Renal pelvis (tissue), 12 donors: ENCODE results near the gene PUS10. TPM values are rescaled to one million over a fixed set of nuclear protein-coding genes. Genes with fewer than 3 reads are reported as not detected.
"Not testable (repeated sequence)": the region's sequence is repeated elsewhere in the genome, so short reads cannot be mapped to it uniquely, and the experiment has no call there.

Experiments
- DNase-seq: peaks from one replicate; pipeline ENCODE4 v3.0.0-alpha.2; 2013
- long read RNA-seq, 16 experiments: transcript quantifications; one replicate each; lab custom pipeline, GENCODE V29; 2026
- polyA plus RNA-seq, 3 donors: library from polyadenylated mRNA; unstranded; fragments of 120-200 nt; gene quantifications; one replicate each; pipeline ENCODE4 v1.2.1, GENCODE V29; 2013; ENCODE audit not compliant: insufficient read length in 3 of 3

The PUS10 gene, protein sequence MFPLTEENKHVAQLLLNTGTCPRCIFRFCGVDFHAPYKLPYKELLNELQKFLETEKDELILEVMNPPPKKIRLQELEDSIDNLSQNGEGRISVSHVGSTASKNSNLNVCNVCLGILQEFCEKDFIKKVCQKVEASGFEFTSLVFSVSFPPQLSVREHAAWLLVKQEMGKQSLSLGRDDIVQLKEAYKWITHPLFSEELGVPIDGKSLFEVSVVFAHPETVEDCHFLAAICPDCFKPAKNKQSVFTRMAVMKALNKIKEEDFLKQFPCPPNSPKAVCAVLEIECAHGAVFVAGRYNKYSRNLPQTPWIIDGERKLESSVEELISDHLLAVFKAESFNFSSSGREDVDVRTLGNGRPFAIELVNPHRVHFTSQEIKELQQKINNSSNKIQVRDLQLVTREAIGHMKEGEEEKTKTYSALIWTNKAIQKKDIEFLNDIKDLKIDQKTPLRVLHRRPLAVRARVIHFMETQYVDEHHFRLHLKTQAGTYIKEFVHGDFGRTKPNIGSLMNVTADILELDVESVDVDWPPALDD
- polyA plus RNA-seq, result 10 to 100 TPM in 2 of 3 donors, 1 to 10 TPM in 1; 7.8 to 11.8 (median 11.4) TPM
- long read RNA-seq, donor 1, result 0 reads
- long read RNA-seq, donor 2, partial matches to known transcripts, result 0 of 1 reads
- long read RNA-seq, donor 2, other reads (novel, unspliced or antisense), result 0 of 1 reads
- long read RNA-seq, donor 3, partial matches to known transcripts, result 6 of 18 reads
- long read RNA-seq, donor 3, other reads (novel, unspliced or antisense), result 12 of 18 reads
- long read RNA-seq, donor 4, partial matches to known transcripts, result 10 of 16 reads
- long read RNA-seq, donor 4, other reads (novel, unspliced or antisense), result 5 of 16 reads
- long read RNA-seq, donor 5, result 0 reads
- long read RNA-seq, donor 6, result 0 reads
- long read RNA-seq, donor 7, partial matches to known transcripts, result 0 of 2 reads
- long read RNA-seq, donor 7, other reads (novel, unspliced or antisense), result 0 of 2 reads
- long read RNA-seq, donor 8, result 0 reads
- long read RNA-seq, donor 9, partial matches to known transcripts, result 0 of 1 reads
- long read RNA-seq, donor 9, other reads (novel, unspliced or antisense), result 0 of 1 reads
- long read RNA-seq, donor 10, partial matches to known transcripts, result 0 of 3 reads
- long read RNA-seq, donor 10, other reads (novel, unspliced or antisense), result 0 of 3 reads
- long read RNA-seq, donor 11, result 0 reads
- long read RNA-seq, donor 12, partial matches to known transcripts, result 0 of 4 reads
- long read RNA-seq, donor 12, other reads (novel, unspliced or antisense), result 0 of 4 reads
- long read RNA-seq, donor 13, partial matches to known transcripts, result 0 of 2 reads
- long read RNA-seq, donor 13, other reads (novel, unspliced or antisense), result 0 of 2 reads
- long read RNA-seq, donor 14, result 0 reads
- long read RNA-seq, donor 15, result 0 reads
- long read RNA-seq, donor 16, result 0 reads

DNA sequence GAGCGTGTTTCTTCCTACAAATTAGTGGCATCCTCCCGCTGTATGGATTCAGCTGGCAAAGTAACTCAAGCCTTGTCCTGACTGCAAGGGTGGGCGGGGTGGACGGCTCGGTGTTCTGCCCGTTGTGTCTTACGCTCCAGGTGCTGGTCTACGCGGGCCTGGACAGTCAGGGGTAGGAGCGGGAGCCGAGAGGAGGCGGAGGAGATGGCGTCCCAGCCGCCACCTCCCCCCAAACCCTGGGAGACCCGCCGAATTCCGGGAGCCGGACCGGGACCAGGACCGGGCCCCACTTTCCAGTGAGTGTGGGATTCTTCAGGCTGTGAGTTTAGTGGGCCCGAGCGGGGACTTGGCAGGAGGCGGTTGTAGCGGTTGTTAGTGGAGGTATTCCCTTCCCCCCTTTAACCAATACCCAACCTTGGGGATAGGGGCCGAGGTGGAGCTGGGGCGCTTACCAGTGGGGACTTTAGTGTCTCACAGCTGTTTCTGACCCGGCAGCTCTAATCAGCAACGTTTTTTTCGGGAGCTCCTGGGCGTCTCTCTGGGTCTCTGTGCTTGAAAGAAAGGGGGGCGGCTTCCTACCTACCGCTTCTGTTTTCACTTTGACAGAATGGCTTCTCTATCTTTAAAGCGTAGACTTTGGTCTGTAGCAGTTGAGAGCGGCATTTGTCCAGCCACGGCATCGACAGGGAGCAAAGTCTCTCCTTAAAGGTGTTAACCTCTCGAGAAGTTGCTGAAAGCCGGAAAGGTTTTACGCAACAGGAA, at the start of gene PUS10, which contains the start of gene PEX13:
Gene PUS10 (minus strand): TSS at position 700 of the 762 bp plus-strand sequence. CDS start 6,365 bp downstream, outside the sequence.
Gene PEX13 (plus strand): TSS at position 165 of the 762 bp plus-strand sequence. CDS start 40 bp downstream, at position 205.
- DNase-seq, result peak; percentile 79

DNA sequence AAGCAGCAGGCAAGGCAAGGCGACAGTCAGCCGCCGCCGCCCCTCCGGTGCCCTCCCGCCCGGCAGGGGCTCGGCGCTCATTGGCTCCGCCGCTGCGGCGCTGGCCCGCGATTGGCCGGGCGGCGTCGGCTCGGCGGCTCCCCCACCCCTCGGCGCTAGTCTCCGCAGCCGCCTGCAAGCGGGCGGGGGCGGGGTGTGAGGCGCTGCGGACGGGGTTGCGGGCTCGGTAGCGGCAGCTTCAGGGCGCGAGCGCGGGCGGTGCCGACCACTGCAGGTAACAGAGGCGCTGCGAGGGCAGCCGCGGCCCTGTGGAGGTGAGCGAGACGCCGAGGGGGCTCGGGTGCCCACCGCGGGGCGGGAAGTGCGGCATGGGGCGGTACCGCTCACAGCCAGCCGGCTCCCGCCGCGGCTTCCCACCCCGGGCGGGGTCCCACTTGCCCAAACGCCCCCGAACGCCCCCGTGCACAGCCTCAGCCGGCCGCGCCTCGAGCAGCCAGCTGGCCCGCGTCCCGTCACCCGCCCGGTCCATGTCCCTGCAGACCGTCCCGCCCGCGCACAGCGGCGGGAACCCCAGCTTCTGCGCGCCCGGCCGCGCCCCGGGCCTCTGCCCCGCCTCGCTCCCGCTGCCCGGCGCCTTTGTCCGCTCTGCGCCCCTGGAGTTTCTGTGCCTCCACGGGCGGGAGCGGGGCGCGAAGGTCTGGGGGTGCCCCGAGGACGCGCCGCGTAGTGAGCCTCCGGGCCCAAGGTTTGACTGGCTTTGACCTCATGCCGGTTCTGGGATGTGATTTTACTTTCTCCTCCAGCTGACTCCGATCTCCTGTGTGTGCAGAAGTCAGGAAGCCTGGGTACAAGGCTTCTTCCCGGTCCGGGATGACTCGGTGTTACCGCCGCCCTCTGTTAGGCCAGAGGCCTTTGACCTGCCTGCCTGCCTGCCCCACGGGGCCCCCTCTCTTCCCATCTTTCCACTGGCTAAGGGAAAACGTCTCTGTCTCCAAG, 48.0 kb upstream of the PUS10 start, which contains the start of gene SANBR:
Gene SANBR (plus strand): TSS at position 158 of the 996 bp plus-strand sequence. CDS start 4,480 bp downstream, outside the sequence.
- peak; percentile 89 for DNase-seq

DNA sequence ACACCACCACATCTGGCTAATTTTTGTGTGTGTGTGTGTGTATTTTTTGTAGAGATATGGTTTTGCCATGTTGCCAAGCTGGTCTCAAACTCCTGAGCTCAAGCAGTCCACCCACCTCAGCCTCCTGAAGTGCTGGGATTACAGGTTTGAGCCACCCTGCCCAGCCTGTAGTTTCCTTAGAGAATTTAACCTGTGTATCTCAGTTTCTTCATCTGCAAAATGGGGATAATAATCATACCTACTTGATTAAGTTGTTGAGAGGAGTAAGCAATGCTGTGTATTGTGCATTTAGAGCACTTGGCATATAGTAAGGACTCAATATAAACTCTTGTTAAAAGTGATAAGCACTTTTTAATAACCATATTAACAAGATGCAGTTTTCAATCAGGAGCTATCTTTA, 41.3 kb upstream of the PUS10 start:
- DNase-seq, result no peak

DNA sequence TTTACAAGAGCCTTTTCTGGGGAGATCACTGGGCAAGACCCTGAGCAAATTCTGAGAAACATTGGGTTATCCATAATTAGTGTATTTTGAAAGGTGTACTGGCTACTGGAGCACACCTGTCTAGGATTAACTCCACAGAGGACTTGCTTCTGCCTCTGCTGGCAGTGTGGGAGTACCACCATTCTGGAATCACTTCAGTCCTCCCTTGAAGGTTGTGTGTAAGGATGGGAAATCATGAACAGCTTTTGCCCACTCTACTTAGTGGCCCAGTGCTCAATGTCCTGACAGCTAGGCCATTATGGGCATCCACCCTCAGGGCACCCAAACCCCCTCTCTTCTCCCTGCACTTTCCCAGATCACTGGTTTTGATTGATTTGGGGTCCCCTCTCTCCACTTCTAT, 39.5 kb upstream of the PUS10 start:
- DNase-seq, result no peak

DNA sequence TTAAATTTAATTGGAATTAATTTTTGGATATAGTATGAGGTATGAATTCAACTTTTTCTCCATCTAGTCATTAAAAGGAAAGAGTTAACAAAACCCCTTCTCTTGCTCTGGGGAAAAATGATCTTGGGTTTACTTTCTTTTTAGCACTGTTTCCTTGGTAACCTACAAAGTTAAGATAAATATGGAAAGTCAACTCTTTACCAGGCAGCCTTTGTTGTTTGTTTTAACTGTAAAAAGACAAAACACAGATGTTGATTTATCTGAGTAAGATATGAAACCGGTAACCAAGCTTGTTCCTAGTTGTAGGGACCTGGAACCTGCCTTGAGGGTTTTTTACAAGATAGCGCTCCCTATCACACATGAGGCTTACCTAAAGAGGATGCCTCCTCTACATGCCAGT, 37.5 kb upstream of the PUS10 start:
- no peak for DNase-seq

DNA sequence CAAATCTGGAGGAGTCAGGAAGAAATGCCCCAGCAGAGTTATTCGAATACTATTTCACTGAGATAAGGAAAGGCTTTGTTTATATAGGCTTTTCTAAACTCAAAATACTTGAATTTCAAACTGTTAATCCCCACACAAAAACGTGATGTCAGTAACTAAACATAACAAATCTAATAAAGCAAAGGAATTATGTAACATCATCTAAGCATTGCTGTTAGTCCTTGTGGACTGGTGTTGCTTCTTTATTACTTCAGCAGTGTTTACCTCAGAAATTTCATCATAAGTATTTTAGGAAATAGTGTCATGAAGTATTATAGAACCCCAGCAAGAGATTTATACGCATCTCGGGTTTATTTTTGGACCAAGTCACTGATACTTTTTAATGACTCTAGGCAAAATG, 27.9 kb upstream of the PUS10 start:
- no peak for DNase-seq

DNA sequence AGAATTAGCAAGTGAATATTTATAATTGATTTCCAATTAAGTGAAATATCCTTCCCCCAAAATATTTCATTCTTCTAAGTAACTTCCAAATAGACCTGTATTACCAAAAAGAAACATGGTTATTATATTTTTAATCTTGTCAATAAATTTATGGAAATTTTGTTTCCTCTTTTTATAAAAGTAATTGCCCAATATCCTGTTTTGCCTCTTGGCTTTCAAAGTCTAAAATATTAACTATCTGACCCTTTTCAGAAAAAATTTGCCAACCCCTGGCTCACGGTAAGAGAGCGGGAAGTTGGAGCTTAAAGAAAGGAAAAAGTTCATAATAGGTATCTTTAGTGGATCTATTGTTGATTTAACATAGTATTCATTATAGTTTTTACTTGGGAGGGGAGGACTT, 27.2 kb upstream of the PUS10 start:
- DNase-seq, result no peak

DNA sequence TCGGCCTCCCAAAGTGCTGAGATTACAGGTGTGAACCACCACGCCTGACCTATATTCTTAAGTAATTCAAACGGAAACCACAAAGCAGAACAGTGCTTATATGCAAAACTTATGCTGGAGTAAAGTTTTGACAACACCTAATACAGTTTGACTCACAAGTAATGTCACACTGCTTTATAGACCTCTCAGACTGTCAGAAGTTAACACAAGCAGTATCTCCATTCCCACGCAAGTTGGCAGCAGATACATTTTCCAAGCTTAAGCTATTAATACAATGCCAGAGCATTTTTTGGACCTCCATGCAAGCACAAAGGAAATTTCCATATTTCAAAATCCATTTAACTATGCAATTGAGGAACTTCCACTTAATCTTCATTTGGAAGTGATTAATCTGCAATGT, 26.6 kb upstream of the PUS10 start:
- no peak for DNase-seq

DNA sequence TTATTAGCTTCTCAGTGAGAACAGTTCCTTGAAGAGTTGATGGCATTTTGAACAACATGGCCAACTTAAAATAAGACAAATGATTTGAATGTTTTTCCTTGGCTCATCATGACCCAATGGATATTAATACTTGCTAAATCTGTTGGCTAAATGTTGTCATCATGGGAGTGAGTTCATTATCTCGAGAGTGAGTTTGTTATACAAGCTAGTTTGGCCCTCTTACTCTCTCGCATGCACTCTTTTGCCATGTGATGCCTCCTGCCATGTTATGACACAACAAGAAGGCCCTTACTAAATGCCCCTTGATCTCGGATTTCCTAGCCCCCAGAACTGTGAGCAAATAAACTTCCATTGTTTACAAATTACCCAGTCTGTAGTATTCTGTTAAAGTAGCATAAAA, 24.8 kb upstream of the PUS10 start:
- DNase-seq, result no peak

DNA sequence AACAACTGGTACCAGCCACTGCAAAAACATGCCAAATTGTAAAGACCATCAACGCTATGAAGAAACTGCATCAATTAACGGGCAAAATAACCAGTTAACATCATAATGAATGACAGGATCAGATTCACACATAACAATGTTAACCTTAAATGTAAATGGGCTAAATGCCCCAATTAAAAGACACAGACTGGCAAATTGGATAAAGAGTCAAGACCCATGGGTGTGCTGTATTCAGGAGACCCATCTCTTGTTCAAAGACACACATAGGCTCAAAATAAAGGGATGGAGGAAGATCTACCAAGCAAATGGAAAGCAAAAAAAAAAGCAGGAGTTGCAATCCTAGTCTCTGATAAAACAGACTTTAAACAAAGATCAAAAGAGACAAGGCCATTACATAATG, 18.6 kb upstream of the PUS10 start:
- not testable (repeated sequence) for DNase-seq

DNA sequence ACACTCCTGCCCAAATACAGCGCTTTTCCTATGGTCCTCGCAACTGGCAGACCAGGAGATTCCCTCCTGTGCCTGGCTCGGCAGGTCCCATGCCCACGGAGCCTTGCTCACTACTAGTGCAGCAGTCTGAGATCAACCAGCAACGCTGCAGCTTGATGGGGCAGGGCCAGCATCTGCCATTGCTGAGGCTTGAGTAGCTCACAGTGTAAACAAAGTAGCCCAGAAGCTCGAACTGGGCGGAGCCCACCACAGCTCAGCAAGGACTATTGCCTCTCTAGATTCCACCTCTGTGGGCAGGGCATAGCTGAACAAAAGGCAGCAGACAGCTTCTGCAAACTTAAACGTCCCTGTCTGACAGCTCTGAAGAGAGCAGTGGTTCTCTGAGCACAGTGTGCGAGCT, 16.5 kb upstream of the PUS10 start:
- not testable (repeated sequence) for DNase-seq

DNA sequence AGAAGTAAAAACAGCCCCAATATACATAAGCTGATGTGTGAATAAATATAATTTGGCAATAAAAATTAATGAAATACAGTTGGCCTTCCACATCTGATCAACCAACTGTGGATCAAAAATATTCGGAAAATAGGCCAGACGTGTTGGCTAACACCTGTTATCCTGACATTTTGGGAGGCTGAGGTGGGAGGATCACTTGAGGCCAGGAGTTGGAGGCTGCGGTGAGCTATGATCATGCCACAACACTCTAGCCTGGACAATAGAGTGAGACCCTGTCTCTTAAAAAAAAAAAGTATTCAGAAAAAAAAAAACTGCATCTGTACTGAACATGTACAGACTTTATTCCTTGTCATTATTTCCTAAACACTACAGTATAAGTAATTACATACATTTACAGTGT, 11.5 kb upstream of the PUS10 start:
- no peak for DNase-seq

DNA sequence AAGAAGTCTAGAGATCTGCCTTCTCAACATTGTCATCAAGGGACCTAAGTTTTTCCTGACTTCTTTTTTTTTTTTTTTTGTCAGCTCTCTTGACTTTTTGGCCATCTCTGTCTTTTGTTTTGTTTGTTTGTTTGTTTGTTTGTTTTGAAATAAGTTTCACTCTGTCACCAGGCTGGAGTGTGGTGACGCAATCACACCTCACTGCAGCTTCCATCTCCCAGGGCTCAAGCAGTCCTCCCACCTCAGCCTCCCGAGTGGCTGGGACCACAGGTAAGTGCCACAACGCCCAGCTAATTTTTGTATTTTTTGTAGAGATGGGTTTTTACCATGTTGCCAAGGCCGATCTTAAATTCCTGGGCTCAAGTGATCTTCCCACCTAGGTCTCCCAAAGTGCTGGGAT, 5.6 kb upstream of the PUS10 start:
- DNase-seq, result no peak

DNA sequence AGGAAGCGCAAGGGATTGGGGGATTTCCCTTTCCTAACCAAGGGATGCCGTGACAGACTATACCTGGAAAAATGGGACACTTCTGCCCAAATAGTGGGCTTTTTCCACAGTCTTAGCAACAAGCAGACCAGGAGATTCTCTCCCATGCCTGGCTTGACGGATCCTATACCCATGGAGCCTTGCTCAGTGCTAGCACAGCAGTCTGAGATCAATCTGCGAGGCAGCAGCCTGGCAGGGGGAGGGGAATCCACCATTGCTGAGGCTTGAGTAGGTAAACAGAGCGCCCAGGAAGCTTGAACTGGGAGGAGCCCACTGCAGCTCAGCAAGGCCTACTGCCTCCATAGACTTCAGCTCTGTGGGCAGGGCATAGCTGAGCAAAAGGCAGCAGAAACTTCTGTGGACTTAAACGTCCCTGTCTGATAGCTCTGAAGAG, 3.2 kb upstream of the PUS10 start:
- no peak for DNase-seq

DNA sequence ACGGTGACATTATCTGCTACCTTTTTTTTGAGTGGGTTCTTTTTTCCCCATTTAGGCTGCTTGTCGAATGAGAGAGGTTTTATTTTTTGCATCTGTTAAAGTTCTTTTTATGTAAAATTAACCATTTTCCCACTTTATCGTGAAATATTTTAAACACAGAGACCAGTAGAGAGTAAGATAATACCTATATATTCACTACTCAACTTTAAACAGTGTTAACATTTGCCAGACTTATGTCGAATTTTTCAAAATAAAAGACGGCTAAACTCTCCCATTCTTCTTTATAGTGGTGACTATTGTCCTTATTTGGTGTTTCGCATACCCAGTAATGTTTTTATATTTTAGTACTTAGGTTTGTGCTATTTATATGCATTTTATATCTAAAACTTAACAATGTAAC, 743 bp upstream of the PUS10 start:
- DNase-seq, result no peak

DNA sequence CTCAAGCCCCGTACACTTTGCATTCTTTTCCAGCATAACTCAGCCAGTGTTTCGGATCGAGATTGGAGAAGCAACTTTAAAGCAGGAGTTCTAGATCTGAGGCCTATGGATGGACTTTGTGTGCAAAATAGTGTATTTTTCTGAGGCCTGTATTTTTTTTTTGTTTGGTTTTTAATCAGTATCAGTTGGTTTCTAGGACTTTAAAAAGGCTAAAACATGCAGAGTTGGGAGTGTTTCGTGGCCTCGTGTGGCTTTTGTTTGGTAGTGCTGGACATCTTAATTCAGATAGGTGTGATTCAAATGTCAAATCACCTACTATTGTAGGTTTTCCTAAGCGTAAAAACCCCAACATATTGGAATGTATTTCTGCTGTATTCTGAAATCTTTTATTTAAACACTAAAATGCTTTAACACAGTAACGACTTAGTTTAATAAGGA, 282 bp upstream of the PUS10 start:
- no peak for DNase-seq

DNA sequence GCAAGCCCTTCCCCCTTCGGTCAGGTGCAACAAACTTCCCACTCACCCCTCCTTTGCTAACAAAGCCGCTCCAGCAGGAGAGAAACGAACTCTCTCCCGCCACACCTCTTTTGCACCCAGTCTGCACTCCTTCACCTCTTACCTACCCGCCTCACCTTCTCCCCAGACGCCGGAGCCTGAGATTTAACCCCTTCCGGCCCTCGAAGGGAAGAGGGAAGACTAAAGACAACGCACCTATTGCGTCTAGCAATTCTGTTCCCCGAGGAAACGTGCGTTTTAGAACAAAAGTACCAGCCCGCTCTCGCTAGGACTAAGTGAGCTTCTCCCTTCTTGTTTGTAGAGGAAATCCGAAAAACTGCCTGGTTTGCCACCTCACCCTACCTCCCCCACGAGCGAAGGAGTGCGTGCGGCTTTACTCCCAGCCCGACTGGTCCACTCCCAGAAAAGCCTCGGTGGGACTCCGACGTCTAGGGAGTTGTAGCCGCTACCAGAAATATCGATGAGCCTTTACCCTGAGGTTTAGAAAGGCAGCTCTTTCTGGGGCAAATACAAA, 976 bp downstream of the PUS10 start:
- DNase-seq, result peak; percentile 81

DNA sequence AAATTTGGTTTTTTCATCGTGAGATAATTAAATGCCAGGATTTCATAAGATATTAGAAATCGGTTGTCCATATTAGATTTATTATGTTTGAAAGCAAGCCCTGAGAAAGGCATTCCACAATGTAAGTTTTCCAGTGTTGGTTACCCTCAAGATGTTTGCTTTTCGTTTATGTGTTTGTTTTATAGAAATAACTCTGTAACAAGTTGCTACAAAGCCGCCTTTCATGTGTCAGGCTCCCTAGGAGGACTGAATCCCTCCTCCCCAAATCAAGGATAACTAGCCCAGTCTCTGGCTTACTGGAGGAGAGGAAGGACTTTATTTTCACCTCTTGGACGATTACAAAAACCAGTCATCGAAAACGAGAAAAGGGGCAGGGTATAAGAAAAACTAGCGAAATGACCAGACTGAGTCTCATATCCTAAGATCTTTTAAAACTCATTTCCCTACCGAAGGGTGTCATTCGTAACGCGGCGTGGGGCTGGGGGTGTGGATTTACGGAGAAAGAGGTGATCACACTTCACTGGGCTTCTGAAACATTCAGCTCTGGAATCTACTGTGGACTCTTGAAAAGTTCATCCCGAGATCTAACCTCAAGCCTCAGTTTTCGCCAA, 1.6 kb downstream of the PUS10 start:
- no peak for DNase-seq
